ENCODE results near the gene RPUSD1. TPM values are rescaled to one million over a fixed set of nuclear protein-coding genes. Genes with fewer than 3 reads are reported as not detected.

The RPUSD1 gene
- total RNA-seq, 1 experiment from 2014 or later, result 63.4 TPM

Other genes starting within 250 kb of the RPUSD1 start
- gene PRR35, start 228.0 kb downstream of the RPUSD1 start, total RNA-seq (2014; rRNA removed; shearing (Covaris generic)), result 0.28 and 0.85 TPM in 2 replicates
- gene NHLRC4, start 221.4 kb downstream of the RPUSD1 start, total RNA-seq (2014; rRNA removed; shearing (Covaris generic)), result 1.1 TPM in 2 replicates
- gene PIGQ, start 218.4 kb downstream of the RPUSD1 start, total RNA-seq (2014; rRNA removed; shearing (Covaris generic)), result 42.2 and 44.6 TPM in 2 replicates
- gene RAB40C, start 198.3 kb downstream of the RPUSD1 start, total RNA-seq (2014; rRNA removed; shearing (Covaris generic)), result 26.3 and 26.4 TPM in 2 replicates
- gene WFIKKN1, start 157.4 kb downstream of the RPUSD1 start, total RNA-seq (2014; rRNA removed; shearing (Covaris generic)), result 4.5 and 5.5 TPM in 2 replicates
- gene METTL26, start 152.1 kb downstream of the RPUSD1 start, total RNA-seq (2014; rRNA removed; shearing (Covaris generic)), result 129 and 135 TPM in 2 replicates
- 71.5 and 83.1 TPM in 2 replicates for gene MCRIP2, start 146.6 kb downstream of the RPUSD1 start, total RNA-seq (2014; rRNA removed; shearing (Covaris generic))
- gene WDR90, start 139.0 kb downstream of the RPUSD1 start, total RNA-seq (2014; rRNA removed; shearing (Covaris generic)), result 35.3 and 38.3 TPM in 2 replicates
- 164 and 174 TPM in 2 replicates for gene RHOT2, start 120.2 kb downstream of the RPUSD1 start, total RNA-seq (2014; rRNA removed; shearing (Covaris generic))
- 3.1 and 5.9 TPM in 2 replicates for gene RHBDL1, start 112.7 kb downstream of the RPUSD1 start, total RNA-seq (2014; rRNA removed; shearing (Covaris generic))
- 85.3 and 115 TPM in 2 replicates for gene STUB1, start 108.0 kb downstream of the RPUSD1 start, total RNA-seq (2014; rRNA removed; shearing (Covaris generic))
- gene JMJD8, start 104.0 kb downstream of the RPUSD1 start, total RNA-seq (2014; rRNA removed; shearing (Covaris generic)), result 63.8 and 88.2 TPM in 2 replicates
- gene WDR24, start 98.0 kb downstream of the RPUSD1 start, total RNA-seq (2014; rRNA removed; shearing (Covaris generic)), result 18.3 and 18.9 TPM in 2 replicates
- 2.8 and 7.1 TPM in 2 replicates for gene FBXL16, start 82.6 kb downstream of the RPUSD1 start, total RNA-seq (2014; rRNA removed; shearing (Covaris generic))
- 49.6 and 64.2 TPM in 2 replicates for gene METRN, start 73.3 kb downstream of the RPUSD1 start, total RNA-seq (2014; rRNA removed; shearing (Covaris generic))
- 22.6 and 29.8 TPM in 2 replicates for gene ANTKMT, start 67.2 kb downstream of the RPUSD1 start, total RNA-seq (2014; rRNA removed; shearing (Covaris generic))
- gene CCDC78, start 61.9 kb downstream of the RPUSD1 start, total RNA-seq (2014; rRNA removed; shearing (Covaris generic)), result 11.3 and 21.0 TPM in 2 replicates
- gene HAGHL, start 61.3 kb downstream of the RPUSD1 start, total RNA-seq (2014; rRNA removed; shearing (Covaris generic)), result 26.6 and 33.1 TPM in 2 replicates
- gene CIAO3, start 47.4 kb downstream of the RPUSD1 start, total RNA-seq (2014; rRNA removed; shearing (Covaris generic)), result 42.6 and 46.1 TPM in 2 replicates
- 0.15 TPM in 1 of 2 replicates, not detected in the other for gene MSLN, start 27.6 kb downstream of the RPUSD1 start, total RNA-seq (2014; rRNA removed; shearing (Covaris generic))
- 65.9 and 80.8 TPM in 2 replicates for gene CHTF18, start 239 bp upstream of the RPUSD1 start, total RNA-seq (2014; rRNA removed; shearing (Covaris generic))
- gene GNG13, start 12.4 kb upstream of the RPUSD1 start, total RNA-seq (2014; rRNA removed; shearing (Covaris generic)), result not detected in 2 replicates
- 7.1 and 9.5 TPM in 2 replicates for gene LMF1, start 182.6 kb upstream of the RPUSD1 start, total RNA-seq (2014; rRNA removed; shearing (Covaris generic))
- gene SOX8, start 193.4 kb upstream of the RPUSD1 start, total RNA-seq (2014; rRNA removed; shearing (Covaris generic)), result 10.0 and 12.8 TPM in 2 replicates

All from H7 (cell line).